ENCODE data around the gene STAB1.

The STAB1 gene

GRCh38 chr3:52516509-52517195 lies 21.5 kb downstream of the STAB1 start:
- peaks cover 0 to 4% of the 10 kb centered on the region in 2 donors for H3K36me3 ChIP-seq (ENCODE audit: control insufficient read depth in 1 of 2, insufficient read depth in 2 of 2, low read length in 2 of 2)
- H3K27ac ChIP-seq (ENCODE audit: low read length) = no peak overlapping the region
- H3K4me3 ChIP-seq (ENCODE audit: low read depth in 1 of 2, low read length in 2 of 2) = no peak overlapping the region
- no peaks in the 10 kb centered on the region for H3K27me3 ChIP-seq (ENCODE audit: low read depth, low read length)
- H3K4me1 ChIP-seq (ENCODE audit: control insufficient read depth in 1 of 2, insufficient read depth in 2 of 2, low read length in 2 of 2) = no peaks in the 10 kb centered on the region
- no peaks in the 10 kb centered on the region for H3K9me3 ChIP-seq (ENCODE audit: control insufficient read depth in 1 of 2, low read length in 2 of 2)

- no peak overlapping the region for H3K4me3 ChIP-seq (ENCODE audit: low read depth in 1 of 2, low read length in 2 of 2)
- no peak overlapping the region for H3K27ac ChIP-seq (ENCODE audit: low read length)
- H3K27me3 ChIP-seq (ENCODE audit: low read depth, low read length) = no peaks in the 10 kb centered on the region
- H3K4me1 ChIP-seq (ENCODE audit: control insufficient read depth in 1 of 2, insufficient read depth in 2 of 2, low read length in 2 of 2) = no peaks in the 10 kb centered on the region
- H3K36me3 ChIP-seq (ENCODE audit: control insufficient read depth in 1 of 2, insufficient read depth in 2 of 2, low read length in 2 of 2) = peaks cover 0 to 4% of the 10 kb centered on the region in 2 donors
- no peaks in the 10 kb centered on the region for H3K9me3 ChIP-seq (ENCODE audit: control insufficient read depth in 1 of 2, low read length in 2 of 2)
These were observed 22.9 kb downstream of the STAB1 start for GRCh38 chr3:52517796-52518722.

- Histone ChIP-seq H3K4me3 (ENCODE audit: low read depth in 1 of 2, low read length in 2 of 2) (peak overlapping the region in 1 of 2 donors; percentile 21), H3K27me3 (ENCODE audit: low read depth, low read length) (no peaks in the 10 kb centered on the region), H3K9me3 (ENCODE audit: control insufficient read depth in 1 of 2, low read length in 2 of 2) (no peaks in the 10 kb centered on the region), H3K36me3 (ENCODE audit: control insufficient read depth in 1 of 2, insufficient read depth in 2 of 2, low read length in 2 of 2) (peaks cover 0 to 4% of the 10 kb centered on the region in 2 donors), H3K4me1 (ENCODE audit: control insufficient read depth in 1 of 2, insufficient read depth in 2 of 2, low read length in 2 of 2) (no peaks in the 10 kb centered on the region), H3K27ac (ENCODE audit: low read length) (no peak overlapping the region)
These were observed 23.7 kb downstream of the STAB1 start for GRCh38 chr3:52518723-52519444.

- H3K27ac ChIP-seq (ENCODE audit: low read length) = no peak overlapping the region
- peaks cover 0 to 4% of the 10 kb centered on the region in 2 donors for H3K36me3 ChIP-seq (ENCODE audit: control insufficient read depth in 1 of 2, insufficient read depth in 2 of 2, low read length in 2 of 2)
- no peaks in the 10 kb centered on the region for H3K27me3 ChIP-seq (ENCODE audit: low read depth, low read length)
- no peaks in the 10 kb centered on the region for H3K9me3 ChIP-seq (ENCODE audit: control insufficient read depth in 1 of 2, low read length in 2 of 2)
- no peaks in the 10 kb centered on the region for H3K4me1 ChIP-seq (ENCODE audit: control insufficient read depth in 1 of 2, insufficient read depth in 2 of 2, low read length in 2 of 2)
- no peak overlapping the region for H3K4me3 ChIP-seq (ENCODE audit: low read depth in 1 of 2, low read length in 2 of 2)
These were observed 24.5 kb downstream of the STAB1 start for GRCh38 chr3:52519445-52520140.

GRCh38 chr3:52520141-52520667 lies 25.1 kb downstream of the STAB1 start:
- Histone ChIP-seq H3K4me3 (ENCODE audit: low read depth in 1 of 2, low read length in 2 of 2) (no peak overlapping the region), H3K36me3 (ENCODE audit: control insufficient read depth in 1 of 2, insufficient read depth in 2 of 2, low read length in 2 of 2) (peaks cover 0 to 4% of the 10 kb centered on the region in 2 donors), H3K27me3 (ENCODE audit: low read depth, low read length) (no peaks in the 10 kb centered on the region), H3K4me1 (ENCODE audit: control insufficient read depth in 1 of 2, insufficient read depth in 2 of 2, low read length in 2 of 2) (no peaks in the 10 kb centered on the region), H3K27ac (ENCODE audit: low read length) (no peak overlapping the region), H3K9me3 (ENCODE audit: control insufficient read depth in 1 of 2, low read length in 2 of 2) (no peaks in the 10 kb centered on the region)

GRCh38 chr3:52520716-52521487 lies 25.8 kb downstream of the STAB1 start:
- Histone ChIP-seq H3K27me3 (ENCODE audit: low read depth, low read length) (no peaks in the 10 kb centered on the region), H3K9me3 (ENCODE audit: control insufficient read depth in 1 of 2, low read length in 2 of 2) (no peaks in the 10 kb centered on the region), H3K4me3 (ENCODE audit: low read depth in 1 of 2, low read length in 2 of 2) (no peak overlapping the region), H3K27ac (ENCODE audit: low read length) (no peak overlapping the region), H3K36me3 (ENCODE audit: control insufficient read depth in 1 of 2, insufficient read depth in 2 of 2, low read length in 2 of 2) (peaks cover 0 to 4% of the 10 kb centered on the region in 2 donors), H3K4me1 (ENCODE audit: control insufficient read depth in 1 of 2, insufficient read depth in 2 of 2, low read length in 2 of 2) (no peaks in the 10 kb centered on the region)

- H3K4me3 ChIP-seq (ENCODE audit: low read depth in 1 of 2, low read length in 2 of 2) = no peak overlapping the region
- H3K36me3 ChIP-seq (ENCODE audit: control insufficient read depth in 1 of 2, insufficient read depth in 2 of 2, low read length in 2 of 2) = peaks cover 0 to 4% of the 10 kb centered on the region in 2 donors
- H3K27me3 ChIP-seq (ENCODE audit: low read depth, low read length) = no peaks in the 10 kb centered on the region
- H3K9me3 ChIP-seq (ENCODE audit: control insufficient read depth in 1 of 2, low read length in 2 of 2) = no peaks in the 10 kb centered on the region
- no peak overlapping the region for H3K27ac ChIP-seq (ENCODE audit: low read length)
- no peaks in the 10 kb centered on the region for H3K4me1 ChIP-seq (ENCODE audit: control insufficient read depth in 1 of 2, insufficient read depth in 2 of 2, low read length in 2 of 2)
These were observed 26.3 kb downstream of the STAB1 start for GRCh38 chr3:52521488-52521824.

- no peaks in the 10 kb centered on the region for H3K27me3 ChIP-seq (ENCODE audit: low read depth, low read length)
- no peak overlapping the region for H3K4me3 ChIP-seq (ENCODE audit: low read depth in 1 of 2, low read length in 2 of 2)
- no peaks in the 10 kb centered on the region for H3K4me1 ChIP-seq (ENCODE audit: control insufficient read depth in 1 of 2, insufficient read depth in 2 of 2, low read length in 2 of 2)
- H3K36me3 ChIP-seq (ENCODE audit: control insufficient read depth in 1 of 2, insufficient read depth in 2 of 2, low read length in 2 of 2) = peaks cover 0 to 4% of the 10 kb centered on the region in 2 donors
- no peaks in the 10 kb centered on the region for H3K9me3 ChIP-seq (ENCODE audit: control insufficient read depth in 1 of 2, low read length in 2 of 2)
- H3K27ac ChIP-seq (ENCODE audit: low read length) = no peak overlapping the region
These were observed 26.9 kb downstream of the STAB1 start for GRCh38 chr3:52521881-52522650.

GRCh38 chr3:52522651-52523251 lies 27.6 kb downstream of the STAB1 start:
- H3K4me1 ChIP-seq (ENCODE audit: control insufficient read depth in 1 of 2, insufficient read depth in 2 of 2, low read length in 2 of 2) = no peaks in the 10 kb centered on the region
- H3K27me3 ChIP-seq (ENCODE audit: low read depth, low read length) = no peaks in the 10 kb centered on the region
- no peaks in the 10 kb centered on the region for H3K9me3 ChIP-seq (ENCODE audit: control insufficient read depth in 1 of 2, low read length in 2 of 2)
- H3K36me3 ChIP-seq (ENCODE audit: control insufficient read depth in 1 of 2, insufficient read depth in 2 of 2, low read length in 2 of 2) = peaks cover 4 to 5% of the 10 kb centered on the region in 2 donors
- no peak overlapping the region for H3K27ac ChIP-seq (ENCODE audit: low read length)
- H3K4me3 ChIP-seq (ENCODE audit: low read depth in 1 of 2, low read length in 2 of 2) = no peak overlapping the region
